Omental fat pad (tissue), 4 donors: Measurements from ENCODE around the gene VAV2. TPM values are rescaled to one million over a fixed set of nuclear protein-coding genes. Genes with fewer than 3 reads are reported as not detected.

Source experiments
- ATAC-seq: fragments of 150-250 bp; one replicate; pipeline ENCODE4 v1.9.1; 2016; ENCODE audit warnings: mild to moderate bottlenecking, moderate library complexity; ENCODE audit not compliant: low FRiP score
- DNase-seq: peaks from one replicate; pipeline ENCODE4 v3.0.0-alpha.2; 2019; ENCODE audit warnings: low spot score
- total RNA-seq, 4 donors: library from RNA; depleted of rRNA; stranded (reverse); fragments of >200 nt; gene quantifications; one replicate each; pipeline ENCODE4 v1.1.0, GENCODE V29; 2016
- TF ChIP-seq, protein P1 (sequence below), 3 donors: fragments of 450-650 bp; IDR thresholded peaks; one replicate each; pipeline ENCODE4 v1.5.1; 2016 to 2017; ENCODE audit warnings: antibody characterized with exemption in 3 of 3, mild to moderate bottlenecking in 3 of 3, moderate library complexity in 2 of 3

The VAV2 gene
- total RNA-seq, 4 donors from 2014 or later, result 4.0 to 10.9 (median 6.2) TPM

DNA sequence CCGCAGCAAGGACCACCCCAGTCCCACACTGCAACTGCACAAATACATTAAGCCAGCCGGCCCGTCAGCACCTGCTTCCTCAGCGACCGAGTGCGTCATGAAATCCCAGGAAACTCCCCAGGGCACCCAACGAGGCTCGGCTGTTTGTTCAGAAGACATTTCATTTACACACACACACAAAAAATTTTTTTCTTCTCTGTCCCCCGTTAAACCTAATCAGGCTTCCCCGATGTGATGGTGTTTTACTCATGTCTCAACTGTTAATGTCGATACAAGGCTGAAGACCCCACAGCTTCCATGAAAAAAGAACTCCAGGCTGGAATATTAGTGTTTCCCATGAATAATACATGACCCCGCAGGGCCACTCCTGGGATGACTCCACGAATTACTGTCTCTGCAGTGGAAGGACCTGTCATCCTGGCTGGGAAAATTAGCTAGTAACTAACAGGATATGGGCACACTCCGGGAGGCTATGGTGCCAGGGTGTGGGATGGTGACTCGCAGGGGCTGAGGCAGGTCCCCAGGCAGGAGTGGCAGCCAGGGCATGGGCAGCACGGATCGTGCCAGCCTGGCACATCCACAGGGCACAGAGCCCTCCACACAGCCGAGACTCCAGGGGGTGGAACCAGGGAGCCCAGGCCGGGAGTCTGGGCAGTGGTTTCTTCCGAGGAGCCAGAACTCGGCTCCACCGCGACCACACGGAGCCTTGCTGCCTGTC is 102.4 kb downstream of the VAV2 start:
- ATAC-seq (no peak), DNase-seq (no peak)
- TF ChIP-seq, protein P1, sequence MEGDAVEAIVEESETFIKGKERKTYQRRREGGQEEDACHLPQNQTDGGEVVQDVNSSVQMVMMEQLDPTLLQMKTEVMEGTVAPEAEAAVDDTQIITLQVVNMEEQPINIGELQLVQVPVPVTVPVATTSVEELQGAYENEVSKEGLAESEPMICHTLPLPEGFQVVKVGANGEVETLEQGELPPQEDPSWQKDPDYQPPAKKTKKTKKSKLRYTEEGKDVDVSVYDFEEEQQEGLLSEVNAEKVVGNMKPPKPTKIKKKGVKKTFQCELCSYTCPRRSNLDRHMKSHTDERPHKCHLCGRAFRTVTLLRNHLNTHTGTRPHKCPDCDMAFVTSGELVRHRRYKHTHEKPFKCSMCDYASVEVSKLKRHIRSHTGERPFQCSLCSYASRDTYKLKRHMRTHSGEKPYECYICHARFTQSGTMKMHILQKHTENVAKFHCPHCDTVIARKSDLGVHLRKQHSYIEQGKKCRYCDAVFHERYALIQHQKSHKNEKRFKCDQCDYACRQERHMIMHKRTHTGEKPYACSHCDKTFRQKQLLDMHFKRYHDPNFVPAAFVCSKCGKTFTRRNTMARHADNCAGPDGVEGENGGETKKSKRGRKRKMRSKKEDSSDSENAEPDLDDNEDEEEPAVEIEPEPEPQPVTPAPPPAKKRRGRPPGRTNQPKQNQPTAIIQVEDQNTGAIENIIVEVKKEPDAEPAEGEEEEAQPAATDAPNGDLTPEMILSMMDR (IDR thresholded peaks at IDR 0.05), result no peak

DNA sequence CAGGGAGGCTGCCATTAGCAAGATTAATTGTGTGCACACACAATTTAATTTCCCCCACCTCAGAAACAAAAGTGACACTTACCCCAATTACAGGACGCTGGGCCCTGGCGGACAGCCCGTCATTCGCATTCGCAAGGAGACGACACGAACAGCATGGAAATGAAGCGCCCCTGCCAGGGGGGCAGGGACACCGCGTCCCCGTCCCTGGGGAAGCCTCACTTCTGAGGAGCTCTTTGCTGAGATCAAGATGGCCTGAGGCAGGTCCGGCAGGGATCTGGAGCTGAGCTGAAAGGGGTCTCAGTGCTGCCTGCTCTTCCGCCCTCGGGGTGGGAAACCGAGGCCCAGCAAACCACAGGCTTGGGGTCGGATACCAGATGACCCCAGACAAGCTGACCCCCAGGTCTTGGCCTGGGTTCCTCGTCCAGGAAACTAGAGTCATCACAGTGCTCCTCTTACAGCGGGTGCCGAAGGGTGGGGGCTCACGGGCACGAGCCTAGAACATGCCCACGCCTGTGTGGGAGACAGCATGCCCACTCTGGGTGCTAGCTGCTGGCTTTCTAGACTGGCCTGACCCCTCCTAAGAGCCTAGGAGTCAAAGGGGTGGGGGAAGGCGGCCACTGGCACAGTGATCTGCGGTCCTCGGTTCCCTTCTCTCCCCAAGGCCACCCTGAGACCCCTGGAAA is 103.2 kb downstream of the VAV2 start:
- DNase-seq (no peak), ATAC-seq (no peak)
- TF ChIP-seq, protein P1 (IDR thresholded peaks at IDR 0.05), result no peak

DNA sequence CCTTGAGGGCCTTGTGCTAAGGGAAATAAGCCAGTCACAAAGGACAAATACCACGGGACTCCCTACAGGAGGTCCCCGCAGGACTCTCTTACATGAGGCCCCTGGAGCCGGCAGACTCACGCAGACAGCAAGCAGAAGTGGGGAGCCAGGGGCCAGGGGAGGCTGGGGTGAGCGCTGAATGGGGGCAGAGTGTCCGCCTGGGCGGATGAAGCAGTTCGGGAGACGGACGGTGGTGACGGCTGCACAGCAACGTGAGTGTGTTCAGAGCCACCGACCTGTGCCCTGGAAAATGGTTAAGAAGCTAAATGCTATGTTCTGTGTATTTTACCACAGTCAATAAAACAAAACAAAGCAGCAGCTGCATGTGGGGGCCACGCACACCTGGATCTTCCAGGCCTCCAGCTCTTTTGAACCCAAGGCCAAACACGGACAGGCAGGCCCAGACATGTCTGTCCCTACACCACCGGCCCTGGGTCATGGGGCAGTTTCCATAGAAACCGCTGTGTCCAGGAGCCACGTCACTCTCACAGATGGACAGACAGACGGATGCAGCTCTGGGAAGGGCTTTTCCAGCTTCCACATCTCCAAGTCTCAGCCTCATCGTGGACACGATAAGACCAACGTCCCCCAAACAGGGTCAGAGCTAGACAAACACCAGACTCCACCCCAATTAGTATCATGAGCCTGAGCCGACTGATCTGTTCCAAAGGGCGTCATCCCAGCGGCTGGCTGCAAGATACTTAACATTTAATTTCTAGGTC is 103.9 kb downstream of the VAV2 start:
- DNase-seq (no peak), ATAC-seq (no peak)
- TF ChIP-seq, protein P1 (IDR thresholded peaks at IDR 0.05), result no peak

DNA sequence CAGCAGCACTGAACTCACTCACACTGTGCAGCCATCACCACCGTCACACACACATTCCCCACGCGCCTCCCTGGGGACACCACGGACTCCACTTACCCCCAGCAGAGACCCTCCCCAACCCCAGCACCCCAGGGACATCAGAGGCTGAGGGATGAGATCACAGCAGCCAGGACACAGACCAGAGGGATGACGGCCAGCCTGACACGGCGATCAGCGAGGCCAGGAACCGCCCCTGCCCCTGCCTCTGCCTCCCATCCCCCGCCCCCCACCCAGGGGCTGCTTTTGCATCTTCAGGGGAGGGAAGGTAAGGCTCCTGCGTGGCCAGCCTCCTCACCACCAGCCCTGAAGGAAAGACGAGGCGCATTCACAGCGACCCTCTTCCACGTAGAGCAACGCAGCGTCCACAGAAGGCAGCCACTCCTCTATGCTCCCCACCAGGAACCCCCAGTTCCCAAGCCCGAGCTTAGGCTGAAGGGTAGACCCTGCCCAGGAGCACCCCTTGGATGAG is 104.5 kb downstream of the VAV2 start:
- no peak for ATAC-seq
- TF ChIP-seq, protein P1 (IDR thresholded peaks at IDR 0.05), result no peak
- DNase-seq, result no peak

DNA sequence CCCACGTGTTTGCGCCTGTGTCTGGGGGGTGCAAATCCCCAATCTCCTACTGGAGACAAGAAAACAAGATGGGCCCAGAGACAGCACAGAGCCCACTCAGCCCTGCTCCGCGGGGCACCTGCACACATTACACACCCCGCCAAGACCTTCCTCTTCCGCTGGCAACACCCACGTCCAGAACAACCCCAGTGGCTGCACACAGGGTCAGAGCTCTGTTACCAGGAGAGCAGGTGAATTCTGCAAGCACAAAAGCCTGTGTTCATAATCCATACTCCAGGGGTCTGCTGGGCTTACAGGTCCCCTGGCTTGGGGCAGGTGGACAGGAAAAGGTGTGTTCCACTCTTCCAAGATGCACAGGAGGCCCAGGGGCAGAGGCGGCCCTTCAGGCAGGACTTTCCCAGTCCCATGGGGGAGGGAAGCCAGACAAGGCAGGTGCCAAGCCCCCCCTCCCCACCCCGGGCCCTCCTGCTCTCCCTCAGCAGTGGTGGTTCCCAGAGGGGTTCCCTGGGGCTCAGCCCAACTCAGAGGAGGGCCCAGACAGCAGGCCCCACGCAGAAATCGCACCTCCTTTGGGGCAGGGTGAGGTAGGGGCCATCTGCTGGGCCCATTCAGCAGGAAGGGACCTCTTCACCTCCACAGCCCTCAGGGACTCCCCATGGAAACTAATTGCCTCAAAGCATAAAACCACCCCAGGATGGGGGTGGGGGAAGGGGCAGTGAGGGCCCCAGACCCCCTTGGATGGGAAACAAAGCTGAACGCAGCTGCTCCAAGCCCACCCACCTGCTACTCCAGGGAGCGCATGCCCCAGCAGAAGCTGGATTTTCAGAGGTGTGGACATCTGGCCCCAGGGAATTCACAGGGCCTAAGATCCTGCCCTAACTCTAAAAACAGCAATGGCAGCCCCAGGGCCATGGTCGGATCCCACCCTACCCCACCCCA is 105.3 kb downstream of the VAV2 start:
- ATAC-seq (no peak), DNase-seq (no peak)
- TF ChIP-seq, protein P1 (IDR thresholded peaks at IDR 0.05), result no peak
